NCI-H774 (cell line): ENCODE measurements around the gene RAB15.
"Not testable (repeated sequence)": the region's sequence is repeated elsewhere in the genome, so short reads cannot be mapped to it uniquely, and the experiment has no call there.

Source experiments
- DNase-seq: peaks from one replicate; lab custom pipeline; 2025; lab: John Stamatoyannopoulos, UW

RAB15 gene

GRCh38 chr14:64937171-64937820 lies 34.8 kb downstream of the RAB15 start:
- DNase-seq: no peak

DNA sequence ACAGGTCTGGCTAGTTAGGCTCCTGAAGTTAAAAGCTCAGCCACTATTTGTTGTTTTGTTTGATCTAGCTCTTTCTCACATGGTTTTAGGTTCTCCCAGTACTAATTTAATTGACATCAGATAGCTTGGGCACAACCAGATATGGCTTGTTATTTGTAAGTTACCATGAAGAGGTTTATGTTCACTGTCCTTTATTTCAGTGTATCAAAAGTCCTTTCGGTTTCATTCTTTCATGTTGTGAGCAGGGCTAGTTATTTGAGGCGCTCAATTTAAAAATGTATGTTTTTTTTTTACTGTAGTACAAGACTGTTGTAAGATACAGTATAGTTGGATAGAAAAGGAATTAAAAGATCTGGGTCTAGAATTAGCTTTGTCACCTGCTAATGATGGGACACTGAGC lies 36.6 kb downstream of the RAB15 start:
- DNase-seq: no peak

DNA sequence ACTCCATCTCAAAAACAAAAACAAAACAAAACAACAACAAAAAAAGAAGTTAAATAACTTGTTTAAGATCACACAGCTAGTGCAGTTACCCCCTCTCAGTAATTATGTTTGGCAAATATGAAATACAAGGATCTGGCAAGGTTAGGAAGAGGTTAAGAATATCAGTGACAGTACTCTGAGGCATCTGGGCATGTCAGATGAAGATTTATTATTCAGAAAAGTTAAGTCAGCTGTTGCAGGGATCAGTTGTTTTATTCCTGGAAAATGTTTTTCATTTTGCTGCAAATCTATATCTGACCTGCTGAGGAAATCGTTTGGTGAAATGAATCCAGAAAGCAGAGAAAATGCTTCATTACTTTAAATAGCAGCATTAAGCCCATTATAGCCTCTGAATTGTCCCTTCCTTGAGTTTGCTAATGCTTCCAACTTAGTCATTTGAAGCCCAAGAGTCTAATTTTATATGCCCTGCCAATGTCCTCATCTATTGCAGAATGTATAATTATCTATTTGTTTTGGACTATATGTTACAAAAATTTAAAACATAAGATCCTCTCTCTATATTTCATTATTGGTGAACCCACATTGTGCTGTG lies 37.7 kb downstream of the RAB15 start:
- no peak for DNase-seq

GRCh38 chr14:64932231-64932630 lies 39.9 kb downstream of the RAB15 start:
- no peak for DNase-seq

DNA sequence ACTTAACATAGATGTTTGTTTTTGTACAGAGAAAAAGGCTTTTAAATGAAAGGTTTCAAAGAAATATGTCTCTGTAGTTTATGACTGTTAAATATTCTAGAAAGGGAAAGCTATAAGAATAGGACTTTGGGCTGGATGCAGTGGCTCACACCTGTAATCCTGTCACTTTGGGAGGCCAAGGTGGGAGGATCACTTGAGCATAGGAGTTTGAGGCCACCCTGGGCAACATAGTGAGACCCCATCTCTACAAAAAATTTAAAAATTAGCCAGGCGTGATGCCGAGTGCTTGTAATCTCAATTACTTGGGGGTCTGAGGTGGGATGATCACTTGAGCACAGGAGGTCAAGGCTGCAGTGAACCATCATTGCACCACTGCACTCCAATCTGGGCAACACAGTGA lies 41.0 kb downstream of the RAB15 start:
- no peak for DNase-seq

DNA sequence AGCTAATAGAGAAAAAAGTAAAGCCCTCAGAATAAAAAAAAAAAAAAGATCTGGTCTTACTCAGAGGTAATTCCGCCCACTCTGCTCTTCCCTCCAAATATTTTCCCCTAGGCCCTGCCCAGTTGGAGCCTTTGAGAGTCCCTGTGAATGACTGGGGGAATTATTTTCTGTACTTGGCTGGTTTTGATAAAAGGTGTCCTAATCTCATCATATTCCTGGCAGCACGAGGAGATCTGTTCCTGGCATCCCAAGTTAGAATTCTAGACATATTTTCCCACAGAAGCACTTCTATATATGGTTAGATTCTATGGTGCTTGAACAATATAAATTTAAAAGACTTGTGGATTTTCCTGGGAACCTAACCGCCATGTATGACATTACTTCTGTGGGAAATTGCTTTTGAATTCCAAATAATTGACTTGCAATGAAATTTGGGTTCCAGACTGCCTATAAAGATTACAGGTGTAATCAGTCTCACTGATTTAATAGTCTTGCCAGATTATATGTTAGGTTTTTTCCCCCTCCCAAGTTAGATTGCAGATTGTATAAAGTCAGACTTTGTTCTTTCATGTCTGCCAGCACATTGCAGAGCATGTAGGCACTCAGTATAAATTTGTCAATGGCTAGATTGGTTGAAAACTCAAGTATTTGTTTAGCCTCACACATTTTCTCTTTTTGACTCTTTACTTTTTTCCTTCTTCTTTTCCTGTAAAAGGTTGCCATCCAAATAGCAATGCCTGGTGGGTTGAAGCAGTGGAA lies 41.9 kb downstream of the RAB15 start:
- no peak for DNase-seq

GRCh38 chr14:64929014-64929359 lies 43.1 kb downstream of the RAB15 start:
- DNase-seq: no peak

DNA sequence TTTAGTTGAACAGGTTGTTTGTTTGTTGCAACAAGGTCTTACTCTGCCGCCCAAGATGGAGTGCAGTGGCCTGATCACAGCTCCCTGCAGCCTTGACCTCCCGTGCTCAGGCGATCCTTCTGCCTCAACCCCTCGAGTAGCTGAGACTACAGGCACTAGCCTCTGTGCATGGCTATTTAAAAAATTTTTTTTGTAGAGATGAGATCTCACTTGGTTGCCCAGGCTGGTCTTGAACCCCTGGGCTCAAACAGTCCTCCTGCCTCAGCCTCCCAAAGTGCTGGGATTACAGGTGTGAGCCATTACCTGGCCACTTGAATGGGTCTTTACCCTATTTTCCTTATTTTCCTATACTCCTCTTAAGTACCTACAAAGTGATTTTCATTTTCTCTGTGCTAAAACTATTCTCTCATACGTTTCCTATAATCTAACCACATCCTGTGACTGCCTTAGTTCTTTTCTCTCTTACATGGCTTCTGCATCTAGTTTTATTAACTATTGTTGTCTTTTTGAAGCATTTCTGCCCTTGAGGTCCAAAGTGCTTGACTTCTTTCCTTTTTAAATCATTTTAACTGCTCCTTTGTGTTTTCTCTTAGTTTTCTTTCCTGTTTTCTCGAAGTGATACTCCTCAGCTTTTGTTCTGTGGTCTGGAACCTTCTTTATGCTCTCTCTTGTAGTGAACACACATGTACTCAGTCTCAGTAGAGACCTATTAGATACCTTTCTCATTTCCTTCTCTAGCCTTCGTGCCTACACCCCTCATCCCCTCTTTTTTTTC lies 43.7 kb downstream of the RAB15 start:
- DNase-seq: no peak

DNA sequence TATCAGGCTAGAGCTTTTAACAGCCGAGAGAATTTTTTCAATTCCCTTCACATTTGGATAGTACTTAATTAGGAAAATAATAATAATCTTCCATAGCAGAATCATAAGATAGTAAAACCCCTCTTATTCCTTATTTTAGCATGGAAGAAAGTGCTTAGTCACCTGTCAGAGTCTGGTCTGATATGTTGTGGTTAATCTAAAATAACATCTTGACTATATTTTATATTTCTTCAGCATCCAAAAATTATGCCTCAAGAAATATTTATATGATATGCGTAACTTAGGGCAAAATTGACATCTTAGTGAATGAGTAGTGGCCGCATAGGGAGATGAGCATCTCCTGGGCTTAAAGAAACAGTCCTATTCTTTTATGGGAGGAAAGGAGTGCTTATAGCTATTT lies 45.1 kb downstream of the RAB15 start:
- no peak for DNase-seq

DNA sequence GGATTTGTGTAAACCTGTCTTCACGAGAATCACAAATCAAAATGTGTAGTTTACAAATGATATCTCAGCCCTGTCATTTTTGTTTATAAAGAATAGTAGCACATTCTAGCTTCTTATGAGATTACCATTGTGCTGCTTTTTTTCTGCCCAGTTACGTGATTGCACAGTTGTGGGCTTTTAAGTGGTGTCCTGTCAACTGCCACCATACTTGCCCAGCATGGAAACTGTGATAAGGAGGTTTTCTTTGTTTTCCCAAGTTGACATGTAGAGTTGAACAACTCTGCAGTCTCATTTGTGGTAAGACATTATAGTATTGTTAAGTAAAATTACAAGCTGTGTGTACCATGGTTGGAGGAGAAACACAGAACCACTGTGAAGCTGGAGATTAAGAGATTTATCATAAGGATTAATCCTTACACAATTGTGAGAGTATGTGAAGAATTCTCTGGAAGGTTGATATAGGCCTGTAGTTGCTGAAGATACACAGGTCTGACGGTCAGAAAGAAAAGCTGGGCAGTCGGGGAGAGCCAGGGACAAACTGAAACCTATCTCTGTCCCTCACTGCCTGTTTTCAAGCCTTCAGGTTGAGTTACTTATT lies 45.6 kb downstream of the RAB15 start:
- DNase-seq: no peak

DNA sequence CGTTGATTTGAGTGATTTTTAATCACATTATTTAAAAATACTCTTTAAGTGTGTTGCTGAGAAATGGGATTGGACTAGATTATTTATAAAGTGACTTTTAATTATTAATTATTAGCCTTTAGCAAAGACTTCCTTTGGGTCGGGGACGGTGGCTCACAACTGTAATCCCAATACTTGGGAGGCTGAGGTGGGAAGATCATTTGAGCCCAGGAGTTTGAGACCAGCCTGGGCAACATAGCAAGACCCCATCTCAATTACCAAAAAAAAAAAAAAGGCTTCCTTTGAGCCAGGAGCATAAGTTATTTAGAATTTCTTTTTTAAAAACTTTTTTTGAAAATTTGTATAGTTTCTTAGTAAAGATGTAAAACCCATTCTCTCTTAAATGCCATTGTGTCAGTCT lies 49.1 kb downstream of the RAB15 start:
- no peak for DNase-seq

DNA sequence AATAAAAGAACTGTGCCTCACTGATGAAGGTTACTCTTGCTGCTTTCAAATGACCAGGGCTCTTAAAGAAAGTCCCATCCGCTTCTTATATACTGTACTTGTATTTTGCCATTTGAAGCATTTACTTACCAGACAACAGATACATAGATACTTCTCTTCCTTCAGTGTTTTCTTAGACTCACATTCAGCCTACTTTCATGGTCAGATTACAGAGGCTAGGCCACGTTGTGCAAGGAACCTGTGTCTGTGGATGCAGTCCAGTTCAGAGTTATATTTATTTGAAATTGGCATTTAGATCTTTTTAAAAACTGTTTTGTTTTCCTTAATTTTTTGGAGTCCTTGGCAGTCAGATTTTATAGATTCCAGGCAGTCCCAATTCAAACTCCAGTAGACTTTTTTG lies 51.7 kb downstream of the RAB15 start:
- DNase-seq: no peak

- no peak for DNase-seq
Observed at GRCh38 chr14:64919618-64920017, 52.5 kb downstream of the RAB15 start.

DNA sequence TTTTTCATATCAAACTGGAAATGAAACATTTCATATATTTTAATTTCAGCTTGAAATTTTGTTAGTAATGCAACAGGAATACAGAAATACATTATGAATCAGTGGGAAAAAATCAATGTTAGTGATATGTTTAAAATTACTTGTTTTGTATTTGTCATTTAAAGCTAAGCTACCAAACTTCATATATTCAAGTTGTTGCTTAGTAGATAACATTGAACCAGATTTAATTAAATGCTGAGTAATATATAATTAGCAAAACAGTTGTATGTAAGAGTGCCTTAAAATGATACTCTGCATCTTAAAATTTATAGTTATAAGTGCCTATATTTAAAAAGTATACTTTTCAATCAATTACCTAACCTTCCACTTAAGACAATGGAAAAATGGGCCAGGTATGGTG lies 52.9 kb downstream of the RAB15 start:
- DNase-seq: no peak

GRCh38 chr14:64918216-64918615 lies 53.9 kb downstream of the RAB15 start:
- DNase-seq: no peak

DNA sequence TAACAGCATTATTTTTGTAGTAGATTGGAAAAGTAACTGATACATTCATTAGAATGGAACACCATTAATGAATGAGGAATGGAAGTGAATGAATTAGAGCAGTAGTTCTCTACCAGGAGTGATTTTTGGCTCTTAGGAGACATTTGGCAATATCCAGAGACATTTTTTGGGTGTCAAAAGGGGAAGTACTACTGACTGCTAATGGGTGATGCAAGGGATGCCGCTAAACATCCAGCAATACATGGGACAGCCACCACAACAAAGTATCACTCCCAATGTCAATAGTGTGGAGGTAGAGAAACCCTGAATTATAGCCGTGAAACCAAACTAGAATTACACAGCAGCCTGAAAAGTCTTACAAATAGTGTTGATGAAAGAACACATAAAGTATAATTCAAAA lies 56.3 kb downstream of the RAB15 start:
- no peak for DNase-seq

DNA sequence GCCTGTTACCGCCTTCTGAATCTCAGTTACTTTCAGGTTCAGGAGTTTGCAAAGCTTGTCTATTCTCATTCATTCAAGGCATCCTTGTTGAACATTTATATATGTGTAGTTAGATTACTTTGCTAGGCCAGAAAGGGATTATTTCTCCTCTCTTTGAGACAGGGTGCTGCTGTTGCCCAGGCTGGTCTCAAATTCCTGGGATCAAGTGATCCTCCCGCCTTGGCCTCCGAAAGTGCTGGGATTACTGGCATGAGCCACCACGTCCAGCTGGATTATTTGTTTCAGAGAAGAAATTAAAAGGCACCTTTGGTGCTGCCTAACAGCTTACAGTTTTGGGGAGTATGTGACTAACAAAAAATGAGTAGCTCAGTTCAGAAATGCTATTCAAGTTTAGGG lies 57.1 kb downstream of the RAB15 start:
- no peak for DNase-seq

DNA sequence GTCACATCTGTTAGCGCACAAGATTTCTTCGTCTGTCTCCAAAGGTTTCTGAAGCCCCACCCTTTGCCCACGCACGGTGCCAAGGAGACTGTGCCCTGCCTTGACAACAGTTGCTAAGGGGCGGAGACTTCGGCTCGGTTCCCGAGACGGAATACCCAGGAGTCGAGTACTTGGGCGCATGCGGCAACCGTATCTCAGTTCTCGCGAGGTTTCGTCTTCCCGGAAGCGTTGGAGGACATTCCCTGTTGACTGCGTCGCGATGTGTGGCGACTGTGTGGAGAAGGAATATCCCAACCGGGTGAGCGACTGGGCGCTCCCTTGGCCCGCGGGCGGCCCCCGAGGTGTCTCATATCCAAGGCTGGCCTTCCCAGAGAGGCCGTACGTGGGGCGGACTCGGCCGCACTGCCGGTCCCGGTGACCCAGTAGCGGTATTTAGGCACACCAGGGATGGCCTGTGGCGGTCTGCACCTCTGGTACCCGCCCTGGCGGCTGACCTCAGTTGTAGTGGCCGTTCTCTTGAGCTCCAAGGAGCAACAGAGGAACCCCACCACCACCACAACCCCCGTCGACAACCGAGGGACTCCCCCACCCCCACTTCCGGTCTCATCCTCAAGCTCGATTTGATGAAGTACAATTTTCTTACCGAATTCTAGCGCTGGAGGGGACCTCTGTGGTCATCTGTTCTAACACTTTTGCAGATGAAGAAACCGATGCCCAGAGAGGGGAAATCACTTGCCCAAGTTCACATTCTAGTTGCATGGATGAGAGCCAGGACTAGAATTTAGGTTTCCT lies 57.7 kb downstream of the RAB15 start, which contains the start of gene CHURC1:
Gene CHURC1 (plus strand): TSS at position 219 of the 792 bp plus-strand sequence. CDS start 41 bp downstream, at position 260.
- DNase-seq: peak; percentile 91

GRCh38 chr14:64913477-64913876 lies 58.7 kb downstream of the RAB15 start:
- not testable (repeated sequence) for DNase-seq

GRCh38 chr14:64912261-64912660 lies 59.9 kb downstream of the RAB15 start:
- no peak for DNase-seq

- no peak for DNase-seq
Observed at GRCh38 chr14:64910847-64911495, 61.2 kb downstream of the RAB15 start.
